A549 (cell line): ENCODE data around the gene ORC3.

Experiments
- CEBPB ChIP-seq, 2 experiments: fragments of >200 bp in 1 of 2; sonication (Bioruptor Twin) in 1 of 2; formaldehyde crosslinking in 1 of 2; IDR thresholded peaks; 2 replicates each; pipeline ENCODE4 v1.6.1; 2012 to 2016
- EP300 ChIP-seq, 2 experiments: fragments of >200 bp; sonication (Bioruptor Twin); formaldehyde crosslinking; IDR thresholded peaks; 2 replicates in 1 of 2; 3 replicates in 1 of 2; pipeline ENCODE4 v1.6.1; 2016 to 2017
- FOSL2 ChIP-seq, 2 experiments: fragments of 450-650 bp in 1 of 2; fragments of >200 bp in 1 of 2; sonication (Bioruptor Twin) in 1 of 2; formaldehyde crosslinking; IDR thresholded peaks; 2 replicates each; pipeline versions ENCODE4 v1.5.0 to v1.6.1; 2016 to 2020; ENCODE audit warnings: mild to moderate bottlenecking in 1 of 2, moderate library complexity in 1 of 2
- HDAC2 ChIP-seq: fragments of 200-600 bp; sonication (generic); IDR thresholded peaks from 2 replicates; pipeline ENCODE4 v1.6.1; 2016
- JUN ChIP-seq, 2 experiments: fragments of >200 bp; sonication (Bioruptor Twin); formaldehyde crosslinking; IDR thresholded peaks; 2 replicates in 1 of 2; 3 replicates in 1 of 2; pipeline ENCODE4 v1.6.1; 2016 to 2017
- JUNB ChIP-seq: fragments of >200 bp; sonication (Bioruptor Twin); formaldehyde crosslinking; IDR thresholded peaks from 2 replicates; pipeline ENCODE4 v1.6.1; 2016
- MYC ChIP-seq: IDR thresholded peaks from 2 replicates; pipeline ENCODE4 v1.6.1; 2012; ENCODE audit warnings: mild to moderate bottlenecking, inconsistent platforms, low read length, improper control_type of control experiment, borderline replicate concordance
- PBX3 ChIP-seq: IDR thresholded peaks from 2 replicates; pipeline ENCODE4 v1.6.1; 2012
- RFX5 ChIP-seq: fragments of 450-650 bp; IDR thresholded peaks from 2 replicates; pipeline ENCODE4 v1.7.1; 2014; ENCODE audit warnings: antibody characterized with exemption, mild to moderate bottlenecking, moderate library complexity
- SMC3 ChIP-seq: fragments of >200 bp; sonication (Bioruptor Twin); formaldehyde crosslinking; IDR thresholded peaks from 3 replicates; pipeline ENCODE4 v1.6.1; 2018; ENCODE audit warnings: inconsistent platforms
- TF ChIP-seq, protein P1 (sequence below): fragments of >200 bp; sonication (Bioruptor Twin); formaldehyde crosslinking; IDR thresholded peaks from 3 replicates; pipeline ENCODE4 v1.5.1; 2016
- TF ChIP-seq, protein P2 (sequence below): fragments of 200-600 bp; sonication (generic); IDR thresholded peaks from 2 replicates; pipeline ENCODE4 v1.6.1; 2016; ENCODE audit warnings: antibody characterized with exemption, mild to moderate bottlenecking, moderate library complexity
- TF ChIP-seq, protein P3 (sequence below): IDR thresholded peaks from 2 replicates; pipeline ENCODE4 v1.6.1; 2012

DNA sequence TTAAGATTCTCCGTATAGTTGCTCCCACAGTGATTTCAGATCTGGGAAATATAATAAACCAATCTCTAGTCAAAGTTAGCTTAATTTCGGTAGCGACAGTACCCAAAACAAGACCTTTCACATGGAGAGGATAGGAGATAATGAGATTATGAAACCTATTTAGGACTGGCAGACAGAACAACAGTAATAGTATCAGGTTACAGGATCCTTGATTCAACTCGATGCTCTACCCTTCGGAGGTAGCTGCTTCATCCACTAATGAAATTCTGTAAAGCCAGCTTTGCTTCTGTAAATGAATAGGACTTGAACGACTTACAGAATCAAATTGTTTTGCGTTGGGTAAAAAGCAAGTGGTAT lies 112.6 kb downstream of the ORC3 start:
- TF ChIP-seq, protein P1, sequence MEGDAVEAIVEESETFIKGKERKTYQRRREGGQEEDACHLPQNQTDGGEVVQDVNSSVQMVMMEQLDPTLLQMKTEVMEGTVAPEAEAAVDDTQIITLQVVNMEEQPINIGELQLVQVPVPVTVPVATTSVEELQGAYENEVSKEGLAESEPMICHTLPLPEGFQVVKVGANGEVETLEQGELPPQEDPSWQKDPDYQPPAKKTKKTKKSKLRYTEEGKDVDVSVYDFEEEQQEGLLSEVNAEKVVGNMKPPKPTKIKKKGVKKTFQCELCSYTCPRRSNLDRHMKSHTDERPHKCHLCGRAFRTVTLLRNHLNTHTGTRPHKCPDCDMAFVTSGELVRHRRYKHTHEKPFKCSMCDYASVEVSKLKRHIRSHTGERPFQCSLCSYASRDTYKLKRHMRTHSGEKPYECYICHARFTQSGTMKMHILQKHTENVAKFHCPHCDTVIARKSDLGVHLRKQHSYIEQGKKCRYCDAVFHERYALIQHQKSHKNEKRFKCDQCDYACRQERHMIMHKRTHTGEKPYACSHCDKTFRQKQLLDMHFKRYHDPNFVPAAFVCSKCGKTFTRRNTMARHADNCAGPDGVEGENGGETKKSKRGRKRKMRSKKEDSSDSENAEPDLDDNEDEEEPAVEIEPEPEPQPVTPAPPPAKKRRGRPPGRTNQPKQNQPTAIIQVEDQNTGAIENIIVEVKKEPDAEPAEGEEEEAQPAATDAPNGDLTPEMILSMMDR: no peak
- TF ChIP-seq HDAC2 (no peak), SMC3 (no peak), JUN (IDR thresholded peaks at IDR 0.05) (no peak), MYC (no peak), JUNB (no peak), RFX5 (no peak), EP300 (IDR thresholded peaks at IDR 0.05) (no peak), CEBPB (IDR thresholded peaks at IDR 0.05) (0 out of 4 replicates have a peak, but pooled peaks of 1 of the 2 experiments have one; percentile 17), PBX3 (no peak), FOSL2 (IDR thresholded peaks at IDR 0.05) (no peak), FOSL2 (CRISPR knock-in tag; IDR thresholded peaks at IDR 0.05) (no peak)
- TF ChIP-seq, protein P2, sequence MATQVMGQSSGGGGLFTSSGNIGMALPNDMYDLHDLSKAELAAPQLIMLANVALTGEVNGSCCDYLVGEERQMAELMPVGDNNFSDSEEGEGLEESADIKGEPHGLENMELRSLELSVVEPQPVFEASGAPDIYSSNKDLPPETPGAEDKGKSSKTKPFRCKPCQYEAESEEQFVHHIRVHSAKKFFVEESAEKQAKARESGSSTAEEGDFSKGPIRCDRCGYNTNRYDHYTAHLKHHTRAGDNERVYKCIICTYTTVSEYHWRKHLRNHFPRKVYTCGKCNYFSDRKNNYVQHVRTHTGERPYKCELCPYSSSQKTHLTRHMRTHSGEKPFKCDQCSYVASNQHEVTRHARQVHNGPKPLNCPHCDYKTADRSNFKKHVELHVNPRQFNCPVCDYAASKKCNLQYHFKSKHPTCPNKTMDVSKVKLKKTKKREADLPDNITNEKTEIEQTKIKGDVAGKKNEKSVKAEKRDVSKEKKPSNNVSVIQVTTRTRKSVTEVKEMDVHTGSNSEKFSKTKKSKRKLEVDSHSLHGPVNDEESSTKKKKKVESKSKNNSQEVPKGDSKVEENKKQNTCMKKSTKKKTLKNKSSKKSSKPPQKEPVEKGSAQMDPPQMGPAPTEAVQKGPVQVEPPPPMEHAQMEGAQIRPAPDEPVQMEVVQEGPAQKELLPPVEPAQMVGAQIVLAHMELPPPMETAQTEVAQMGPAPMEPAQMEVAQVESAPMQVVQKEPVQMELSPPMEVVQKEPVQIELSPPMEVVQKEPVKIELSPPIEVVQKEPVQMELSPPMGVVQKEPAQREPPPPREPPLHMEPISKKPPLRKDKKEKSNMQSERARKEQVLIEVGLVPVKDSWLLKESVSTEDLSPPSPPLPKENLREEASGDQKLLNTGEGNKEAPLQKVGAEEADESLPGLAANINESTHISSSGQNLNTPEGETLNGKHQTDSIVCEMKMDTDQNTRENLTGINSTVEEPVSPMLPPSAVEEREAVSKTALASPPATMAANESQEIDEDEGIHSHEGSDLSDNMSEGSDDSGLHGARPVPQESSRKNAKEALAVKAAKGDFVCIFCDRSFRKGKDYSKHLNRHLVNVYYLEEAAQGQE: no peak
- TF ChIP-seq, protein P3, sequence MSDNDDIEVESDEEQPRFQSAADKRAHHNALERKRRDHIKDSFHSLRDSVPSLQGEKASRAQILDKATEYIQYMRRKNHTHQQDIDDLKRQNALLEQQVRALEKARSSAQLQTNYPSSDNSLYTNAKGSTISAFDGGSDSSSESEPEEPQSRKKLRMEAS: no peak
